Keratinocyte (primary cell): ENCODE measurements around the gene CDH1.

ENCODE experiments used
- EZH2 ChIP-seq: IDR thresholded peaks from one replicate; pipeline ENCODE4 v1.6.1; 2012; ENCODE audit warnings: inconsistent platforms, mild to moderate bottlenecking, low read length, moderate library complexity
- TF ChIP-seq, protein P1 (sequence below), 3 experiments: IDR thresholded peaks in 1 of 3; conservative IDR thresholded peaks in 1 of 3; optimal IDR thresholded peaks in 1 of 3; 2 replicates in 2 of 3; 3 replicates in 1 of 3; pipeline versions ENCODE3 to v1.5.1; 2011; ENCODE audit warnings: low read length in 3 of 3, mild to moderate bottlenecking in 3 of 3, moderate library complexity in 2 of 3, control low read depth in 1 of 3, inconsistent platforms in 1 of 3; ENCODE audit not compliant: insufficient read depth in 2 of 3; ENCODE audit errors: extremely low read depth in 1 of 3

- TF ChIP-seq, protein P1, sequence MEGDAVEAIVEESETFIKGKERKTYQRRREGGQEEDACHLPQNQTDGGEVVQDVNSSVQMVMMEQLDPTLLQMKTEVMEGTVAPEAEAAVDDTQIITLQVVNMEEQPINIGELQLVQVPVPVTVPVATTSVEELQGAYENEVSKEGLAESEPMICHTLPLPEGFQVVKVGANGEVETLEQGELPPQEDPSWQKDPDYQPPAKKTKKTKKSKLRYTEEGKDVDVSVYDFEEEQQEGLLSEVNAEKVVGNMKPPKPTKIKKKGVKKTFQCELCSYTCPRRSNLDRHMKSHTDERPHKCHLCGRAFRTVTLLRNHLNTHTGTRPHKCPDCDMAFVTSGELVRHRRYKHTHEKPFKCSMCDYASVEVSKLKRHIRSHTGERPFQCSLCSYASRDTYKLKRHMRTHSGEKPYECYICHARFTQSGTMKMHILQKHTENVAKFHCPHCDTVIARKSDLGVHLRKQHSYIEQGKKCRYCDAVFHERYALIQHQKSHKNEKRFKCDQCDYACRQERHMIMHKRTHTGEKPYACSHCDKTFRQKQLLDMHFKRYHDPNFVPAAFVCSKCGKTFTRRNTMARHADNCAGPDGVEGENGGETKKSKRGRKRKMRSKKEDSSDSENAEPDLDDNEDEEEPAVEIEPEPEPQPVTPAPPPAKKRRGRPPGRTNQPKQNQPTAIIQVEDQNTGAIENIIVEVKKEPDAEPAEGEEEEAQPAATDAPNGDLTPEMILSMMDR (optimal IDR thresholded peaks at IDR 0.05 in 1 of 3, IDR thresholded peaks at IDR 0.05 in 1 of 3, conservative IDR thresholded peaks at IDR 0.05 in 1 of 3; ENCODE audit: extremely low read depth in 1 of 3, insufficient read depth in 2 of 3, low read length in 3 of 3), result no peak
- no peak for TF ChIP-seq EZH2
Measured at GRCh38 chr16:68778551-68779231, 41.6 kb downstream of the CDH1 start.
